ENCODE measurements around the gene DNHD1. TPM values are rescaled to one million over a fixed set of nuclear protein-coding genes. Genes with fewer than 3 reads are reported as not detected.
A peak's percentile ranks its signal among the peaks of the same experiment; 100 is the strongest.

Gene DNHD1
- total RNA-seq, 4 donors from 2014 or later = 3.4 to 10.5 (median 4.3) TPM

DNA sequence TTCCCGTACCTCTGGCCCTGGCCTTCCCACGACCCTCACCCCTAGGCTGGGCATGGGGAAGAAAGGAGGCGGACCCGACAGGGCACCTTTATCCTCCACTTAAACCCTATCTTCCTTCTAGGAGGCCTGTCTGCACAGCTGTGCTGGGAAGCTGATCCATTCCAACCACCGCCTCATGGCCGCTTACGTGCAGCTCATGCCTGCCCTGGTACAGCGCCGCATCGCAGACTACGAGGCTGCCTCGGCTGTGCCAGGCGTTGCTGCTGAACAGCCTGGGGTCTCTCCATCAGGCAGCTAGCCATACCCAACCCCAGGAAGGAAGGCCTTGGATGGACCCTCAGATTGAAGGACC is 15.2 kb upstream of the DNHD1 start:
- H3K9me3 ChIP-seq = no peaks in the 10 kb centered on the region
- intact Hi-C loops (cut with DNase I; ENCODE audit: low total_unique reads) = loop anchor here (1.0 to 5.0 kb wide), 6 partner anchors 92 to 1507 kb away; partner anchors contain the start of genes CNGA4, ILK, RRP8 and SMPD1
- H3K27me3 ChIP-seq = no peaks in the 10 kb centered on the region
- peak overlapping the region; percentile 93 to 97 (median 94) for H3K27ac ChIP-seq
- in situ Hi-C loops (cut with MboI; ENCODE audit: low sequenced_read_pairs in 4 of 4) = loop anchor here in 3 of 4 donors (25.0 kb wide), 1 partner anchor 245 kb away; the partner anchor contains the start of genes CNGA4 (in 3 of the 3) and FHIP1B (in 3 of the 3)
- peak; percentile 7 to 11 for ATAC-seq
- peaks cover 24 to 31% of the 10 kb centered on the region in 2 donors for H3K4me1 ChIP-seq
- peak overlapping the region; percentile 85 to 95 (median 87) for H3K4me3 ChIP-seq
- TF ChIP-seq POLR2A (IDR thresholded peaks at IDR 0.05) = no peak
- TF ChIP-seq, protein P1, sequence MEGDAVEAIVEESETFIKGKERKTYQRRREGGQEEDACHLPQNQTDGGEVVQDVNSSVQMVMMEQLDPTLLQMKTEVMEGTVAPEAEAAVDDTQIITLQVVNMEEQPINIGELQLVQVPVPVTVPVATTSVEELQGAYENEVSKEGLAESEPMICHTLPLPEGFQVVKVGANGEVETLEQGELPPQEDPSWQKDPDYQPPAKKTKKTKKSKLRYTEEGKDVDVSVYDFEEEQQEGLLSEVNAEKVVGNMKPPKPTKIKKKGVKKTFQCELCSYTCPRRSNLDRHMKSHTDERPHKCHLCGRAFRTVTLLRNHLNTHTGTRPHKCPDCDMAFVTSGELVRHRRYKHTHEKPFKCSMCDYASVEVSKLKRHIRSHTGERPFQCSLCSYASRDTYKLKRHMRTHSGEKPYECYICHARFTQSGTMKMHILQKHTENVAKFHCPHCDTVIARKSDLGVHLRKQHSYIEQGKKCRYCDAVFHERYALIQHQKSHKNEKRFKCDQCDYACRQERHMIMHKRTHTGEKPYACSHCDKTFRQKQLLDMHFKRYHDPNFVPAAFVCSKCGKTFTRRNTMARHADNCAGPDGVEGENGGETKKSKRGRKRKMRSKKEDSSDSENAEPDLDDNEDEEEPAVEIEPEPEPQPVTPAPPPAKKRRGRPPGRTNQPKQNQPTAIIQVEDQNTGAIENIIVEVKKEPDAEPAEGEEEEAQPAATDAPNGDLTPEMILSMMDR (IDR thresholded peaks at IDR 0.05 in 4 of 5, conservative IDR thresholded peaks at IDR 0.05 in 1 of 5) = no peak
- no peak for DNase-seq
- H3K36me3 ChIP-seq = peaks cover 0 to 56% of the 10 kb centered on the region in 2 donors

DNA sequence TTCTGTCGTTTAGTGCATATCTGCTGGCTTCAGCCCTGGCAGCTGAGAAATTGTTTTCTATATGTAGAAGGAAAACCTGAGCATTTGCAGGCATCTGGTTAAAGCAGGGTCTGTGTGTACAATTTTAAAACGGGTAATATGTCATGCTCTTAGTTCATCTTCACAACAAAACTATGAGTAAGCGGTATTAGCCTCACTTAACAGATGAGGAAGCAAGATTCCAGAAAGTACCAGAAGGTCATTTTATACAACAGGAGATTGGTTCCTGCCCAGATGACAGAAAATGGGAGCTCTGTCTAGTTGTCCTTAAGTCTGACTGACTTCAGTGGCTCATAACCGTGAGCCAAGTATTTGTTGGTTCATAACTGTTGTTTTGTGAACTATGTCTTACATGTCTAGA is 14.6 kb upstream of the DNHD1 start:
- Histone ChIP-seq H3K27ac (peak overlapping the region; percentile 93 to 97 (median 94)), H3K36me3 (peaks cover 0 to 52% of the 10 kb centered on the region in 2 donors), H3K9me3 (no peaks in the 10 kb centered on the region), H3K4me1 (peaks cover 24 to 31% of the 10 kb centered on the region in 2 donors), H3K27me3 (no peaks in the 10 kb centered on the region), H3K4me3 (peak overlapping the region; percentile 85 to 95 (median 87))
- in situ Hi-C loops (cut with MboI; ENCODE audit: low sequenced_read_pairs in 4 of 4) = loop anchor here in 3 of 4 donors (25.0 kb wide), 1 partner anchor 245 kb away; the partner anchor contains the start of genes CNGA4 (in 3 of the 3) and FHIP1B (in 3 of the 3)
- ATAC-seq (no peak), DNase-seq (no peak)
- intact Hi-C loops (cut with DNase I; ENCODE audit: low total_unique reads) = loop anchor here (5.0 kb wide), 4 partner anchors 120 to 245 kb away; partner anchors contain the start of genes CNGA4, ILK, RRP8 and TPP1
- TF ChIP-seq, protein P1 (IDR thresholded peaks at IDR 0.05 in 4 of 5, conservative IDR thresholded peaks at IDR 0.05 in 1 of 5) = no peak
- no peak for TF ChIP-seq POLR2A (IDR thresholded peaks at IDR 0.05)

DNA sequence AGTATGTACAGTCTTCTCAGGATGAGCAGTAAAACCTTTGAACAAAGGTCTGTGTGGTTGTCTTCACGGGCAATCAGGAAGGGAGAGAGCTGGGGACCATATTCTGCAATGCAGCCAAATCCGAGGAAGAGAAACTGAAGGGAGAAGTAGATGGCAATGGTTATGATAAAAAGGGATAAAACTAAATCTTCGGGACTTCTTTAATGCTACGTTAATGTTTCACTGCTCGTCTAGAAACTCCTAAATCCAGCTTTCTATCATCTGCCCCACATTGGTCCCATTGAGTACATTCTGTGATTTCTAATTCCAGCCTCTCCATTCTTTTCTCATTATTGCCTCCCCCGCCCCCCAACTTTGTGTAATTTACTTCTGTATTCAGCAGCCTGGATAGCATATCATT is 14.1 kb upstream of the DNHD1 start:
- in situ Hi-C loops (cut with MboI; ENCODE audit: low sequenced_read_pairs in 4 of 4) (loop anchor here in 3 of 4 donors (25.0 kb wide), 1 partner anchor 246 kb away; the partner anchor contains the start of genes CNGA4 (in 3 of the 3) and FHIP1B (in 3 of the 3)), intact Hi-C loops (cut with DNase I; ENCODE audit: low total_unique reads) (loop anchor here (5.0 kb wide), 4 partner anchors 119 to 246 kb away; partner anchors contain the start of genes CNGA4, ILK, RRP8 and TPP1)
- H3K4me1 ChIP-seq = peaks cover 24 to 31% of the 10 kb centered on the region in 2 donors
- H3K36me3 ChIP-seq = peaks cover 0 to 47% of the 10 kb centered on the region in 2 donors
- H3K27me3 ChIP-seq = no peaks in the 10 kb centered on the region
- ATAC-seq (no peak), DNase-seq (no peak)
- peak overlapping the region in 3 of 4 donors; percentile 94 to 97 (median 95) for H3K27ac ChIP-seq
- no peaks in the 10 kb centered on the region for H3K9me3 ChIP-seq
- H3K4me3 ChIP-seq = no peak overlapping the region
- TF ChIP-seq POLR2A (IDR thresholded peaks at IDR 0.05) = no peak
- TF ChIP-seq, protein P1 (IDR thresholded peaks at IDR 0.05 in 4 of 5, conservative IDR thresholded peaks at IDR 0.05 in 1 of 5) = no peak

DNA sequence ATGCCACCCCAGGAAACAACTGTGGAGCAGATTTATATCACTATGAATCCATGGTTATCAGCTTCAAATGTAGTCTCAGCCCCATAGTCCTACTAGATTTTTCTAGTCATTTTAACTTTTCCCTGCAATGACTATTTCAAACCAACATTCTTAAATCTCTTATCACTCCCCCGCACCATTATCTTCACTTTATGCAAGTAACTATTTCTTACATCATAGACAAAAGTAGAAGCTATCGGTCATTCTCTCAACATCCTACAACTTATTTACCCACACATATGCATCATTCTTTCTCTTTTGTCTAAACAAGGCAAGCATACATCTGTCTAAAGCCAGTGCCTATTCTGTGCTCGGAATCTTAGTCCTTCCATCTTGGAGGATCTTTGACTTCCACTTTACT is 11.4 kb upstream of the DNHD1 start:
- Histone ChIP-seq H3K27me3 (no peaks in the 10 kb centered on the region), H3K4me3 (no peak overlapping the region), H3K27ac (no peak overlapping the region), H3K36me3 (peaks cover 0 to 38% of the 10 kb centered on the region in 2 donors), H3K9me3 (no peaks in the 10 kb centered on the region), H3K4me1 (peaks cover 15 to 21% of the 10 kb centered on the region in 2 donors)
- no peak for DNase-seq
- intact Hi-C loops (cut with DNase I; ENCODE audit: low total_unique reads) (no loop called here), in situ Hi-C loops (cut with MboI; ENCODE audit: low sequenced_read_pairs in 4 of 4) (loop anchor here in 3 of 4 donors (25.0 kb wide), 1 partner anchor 248 kb away; the partner anchor contains the start of genes CNGA4 (in 3 of the 3) and FHIP1B (in 3 of the 3))
- no peak for ATAC-seq
- TF ChIP-seq, protein P1 (IDR thresholded peaks at IDR 0.05 in 4 of 5, conservative IDR thresholded peaks at IDR 0.05 in 1 of 5) = no peak
- no peak for TF ChIP-seq POLR2A (IDR thresholded peaks at IDR 0.05)
